Subcutaneous abdominal adipose tissue (tissue), 5 donors: Measurements from ENCODE around the gene RBKS.

Source experiments
- H3K27ac ChIP-seq: one replicate; pipeline ENCODE4 v1.7.0; 2013; ENCODE audit warnings: low read depth, mild to moderate bottlenecking, inconsistent platforms, low read length, moderate library complexity
- H3K27me3 ChIP-seq, 5 donors: one replicate each; pipeline ENCODE4 v1.7.0; 2013; ENCODE audit warnings: low read length in 5 of 5, inconsistent platforms in 1 of 5; ENCODE audit not compliant: control insufficient read depth in 5 of 5, insufficient read depth in 4 of 5
- H3K36me3 ChIP-seq, 5 donors: one replicate each; pipeline ENCODE4 v1.7.0; 2013; ENCODE audit warnings: low read length in 5 of 5; ENCODE audit not compliant: control insufficient read depth in 5 of 5, insufficient read depth in 5 of 5
- H3K4me1 ChIP-seq, 5 donors: one replicate each; pipeline ENCODE4 v1.7.0; 2013; ENCODE audit warnings: low read length in 5 of 5, mild to moderate bottlenecking in 3 of 5, moderate library complexity in 1 of 5; ENCODE audit not compliant: control insufficient read depth in 5 of 5, insufficient read depth in 5 of 5
- H3K4me3 ChIP-seq, 5 donors: one replicate each; pipeline ENCODE4 v1.7.0; 2013; ENCODE audit warnings: low read length in 5 of 5, low read depth in 1 of 5
- H3K9ac ChIP-seq, 5 donors: one replicate each; pipeline ENCODE4 v1.7.0; 2013; ENCODE audit warnings: low read length in 5 of 5, mild to moderate bottlenecking in 4 of 5, moderate library complexity in 3 of 5
- H3K9me3 ChIP-seq, 5 donors: one replicate each; pipeline ENCODE4 v1.7.0; 2013; ENCODE audit warnings: low read length in 5 of 5; ENCODE audit not compliant: control insufficient read depth in 5 of 5
- donor health status: healthy.
- donor health status: healthy.
- donor health status: healthy.
- donor health status: healthy.
- donor health status: healthy.

The RBKS gene

GRCh38 chr2:27824401-27824800, 65.8 kb downstream of the RBKS start:
- Histone ChIP-seq H3K27me3 (no peaks in the 10 kb centered on the region), H3K4me3 (no peak overlapping the region), H3K36me3 (no peaks in the 10 kb centered on the region), H3K9ac (no peak overlapping the region), H3K9me3 (peaks cover 0 to 6% (median 4%) of the 10 kb centered on the region in 5 donors), H3K27ac (no peak overlapping the region), H3K4me1 (no peaks in the 10 kb centered on the region)

GRCh38 chr2:27823569-27823968, 66.6 kb downstream of the RBKS start:
- H3K9me3 ChIP-seq: peaks cover 0 to 6% (median 4%) of the 10 kb centered on the region in 5 donors
- no peaks in the 10 kb centered on the region for H3K36me3 ChIP-seq
- no peak overlapping the region for H3K27ac ChIP-seq
- no peak overlapping the region for H3K9ac ChIP-seq
- H3K27me3 ChIP-seq: no peaks in the 10 kb centered on the region
- no peaks in the 10 kb centered on the region for H3K4me1 ChIP-seq
- no peak overlapping the region for H3K4me3 ChIP-seq

DNA sequence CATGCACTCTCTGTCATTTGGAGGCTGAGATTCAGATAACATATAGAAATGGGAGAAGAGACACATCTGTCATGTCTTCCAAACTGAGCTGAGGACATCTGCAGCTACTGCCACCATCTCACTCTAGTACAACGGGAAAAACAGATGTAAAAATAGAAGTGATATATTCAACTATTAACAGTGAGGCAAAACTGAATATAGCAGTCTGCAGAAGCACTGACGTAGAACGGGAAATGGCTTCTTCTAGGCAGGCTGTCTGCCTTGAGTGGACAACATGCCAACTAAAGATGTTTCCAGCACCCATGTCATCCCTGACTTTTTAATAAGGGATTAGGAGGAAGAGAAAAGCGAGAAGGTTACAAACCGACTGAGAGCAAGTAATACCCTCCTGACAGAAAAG, 67.1 kb downstream of the RBKS start:
- Histone ChIP-seq H3K4me1 (no peaks in the 10 kb centered on the region), H3K27me3 (no peaks in the 10 kb centered on the region), H3K36me3 (no peaks in the 10 kb centered on the region), H3K4me3 (no peak overlapping the region), H3K9ac (no peak overlapping the region), H3K27ac (no peak overlapping the region), H3K9me3 (peaks cover 0 to 6% (median 4%) of the 10 kb centered on the region in 5 donors)

DNA sequence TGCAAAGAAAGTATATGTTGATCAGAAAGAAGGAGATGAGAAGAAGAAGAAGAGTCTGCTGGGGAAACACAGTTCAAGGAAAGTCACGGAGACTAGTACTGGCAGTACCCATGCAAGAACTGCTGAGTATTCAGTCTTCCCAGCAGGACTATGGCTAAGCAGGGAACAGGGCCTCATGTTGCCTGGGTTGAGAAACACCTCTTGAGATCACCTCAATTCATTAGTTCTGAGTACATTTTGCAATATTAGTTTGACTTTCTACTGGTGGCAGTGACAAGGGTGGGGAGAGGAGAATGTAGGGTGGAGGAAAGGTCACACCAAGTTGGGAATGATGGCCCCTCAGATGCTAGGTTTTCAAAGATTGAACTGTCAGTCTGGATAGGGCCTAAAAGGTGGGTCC, 68.1 kb downstream of the RBKS start:
- Histone ChIP-seq H3K9ac (no peak overlapping the region), H3K9me3 (peaks cover 0 to 6% (median 4%) of the 10 kb centered on the region in 5 donors), H3K36me3 (no peaks in the 10 kb centered on the region), H3K27me3 (no peaks in the 10 kb centered on the region), H3K27ac (no peak overlapping the region), H3K4me3 (no peak overlapping the region), H3K4me1 (no peaks in the 10 kb centered on the region)

GRCh38 chr2:27815860-27816438, 74.2 kb downstream of the RBKS start:
- H3K27me3 ChIP-seq: no peaks in the 10 kb centered on the region
- no peaks in the 10 kb centered on the region for H3K9me3 ChIP-seq
- H3K9ac ChIP-seq: no peak overlapping the region
- no peak overlapping the region for H3K4me3 ChIP-seq
- no peaks in the 10 kb centered on the region for H3K4me1 ChIP-seq
- no peaks in the 10 kb centered on the region for H3K36me3 ChIP-seq
- no peak overlapping the region for H3K27ac ChIP-seq

DNA sequence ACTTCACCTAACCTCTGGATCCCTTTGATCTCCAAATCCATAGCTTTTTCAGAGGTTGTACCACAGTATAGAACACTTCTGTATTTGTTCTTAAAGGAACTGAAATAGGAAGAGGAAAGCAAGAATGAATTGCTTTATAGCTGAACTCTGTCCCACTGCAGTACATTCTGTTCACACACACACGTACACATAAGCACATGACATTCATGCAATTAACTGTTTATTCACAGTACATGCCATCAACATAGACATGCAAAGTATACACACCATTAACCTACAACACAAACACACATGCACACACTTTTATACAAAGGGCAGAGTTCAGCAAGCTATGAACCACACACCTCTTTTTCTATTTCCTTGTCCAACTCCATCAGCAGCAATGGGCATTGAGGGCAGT, 75.4 kb downstream of the RBKS start:
- H3K27ac ChIP-seq: no peak overlapping the region
- H3K9ac ChIP-seq: no peak overlapping the region
- no peaks in the 10 kb centered on the region for H3K9me3 ChIP-seq
- H3K4me3 ChIP-seq: no peak overlapping the region
- H3K4me1 ChIP-seq: peaks cover 0 to 1% (median 0%) of the 10 kb centered on the region in 5 donors
- no peaks in the 10 kb centered on the region for H3K36me3 ChIP-seq
- H3K27me3 ChIP-seq: no peaks in the 10 kb centered on the region

DNA sequence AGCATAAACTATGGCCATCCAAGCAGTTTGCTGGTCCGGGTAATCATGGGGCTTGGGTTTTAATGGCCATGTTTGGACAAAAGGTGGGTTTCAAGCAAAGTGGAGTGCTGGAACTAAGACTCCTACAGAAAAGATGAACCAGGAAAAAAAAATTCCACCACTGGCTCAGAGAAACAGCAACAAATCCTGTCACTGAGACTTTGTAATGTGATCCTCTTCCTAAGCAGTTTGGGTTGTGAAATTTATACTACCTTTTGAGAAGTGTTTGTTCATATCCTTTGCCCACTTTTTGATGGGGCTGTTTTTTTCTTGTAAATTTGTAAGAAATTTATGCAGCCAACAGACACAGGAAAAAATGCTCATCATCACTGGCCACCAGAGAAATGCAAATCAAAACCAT, 78.4 kb downstream of the RBKS start:
- Histone ChIP-seq H3K27me3 (no peaks in the 10 kb centered on the region), H3K36me3 (no peaks in the 10 kb centered on the region), H3K27ac (no peak overlapping the region), H3K9me3 (no peaks in the 10 kb centered on the region), H3K9ac (no peak overlapping the region), H3K4me3 (no peak overlapping the region), H3K4me1 (peaks cover 0 to 3% (median 0%) of the 10 kb centered on the region in 5 donors)

- Histone ChIP-seq H3K4me3 (no peak overlapping the region), H3K27ac (no peak overlapping the region), H3K9ac (no peak overlapping the region), H3K4me1 (peaks cover 0 to 3% (median 0%) of the 10 kb centered on the region in 5 donors), H3K9me3 (no peaks in the 10 kb centered on the region), H3K27me3 (no peaks in the 10 kb centered on the region), H3K36me3 (no peaks in the 10 kb centered on the region)
These were observed 79.7 kb downstream of the RBKS start for GRCh38 chr2:27810455-27810854.

DNA sequence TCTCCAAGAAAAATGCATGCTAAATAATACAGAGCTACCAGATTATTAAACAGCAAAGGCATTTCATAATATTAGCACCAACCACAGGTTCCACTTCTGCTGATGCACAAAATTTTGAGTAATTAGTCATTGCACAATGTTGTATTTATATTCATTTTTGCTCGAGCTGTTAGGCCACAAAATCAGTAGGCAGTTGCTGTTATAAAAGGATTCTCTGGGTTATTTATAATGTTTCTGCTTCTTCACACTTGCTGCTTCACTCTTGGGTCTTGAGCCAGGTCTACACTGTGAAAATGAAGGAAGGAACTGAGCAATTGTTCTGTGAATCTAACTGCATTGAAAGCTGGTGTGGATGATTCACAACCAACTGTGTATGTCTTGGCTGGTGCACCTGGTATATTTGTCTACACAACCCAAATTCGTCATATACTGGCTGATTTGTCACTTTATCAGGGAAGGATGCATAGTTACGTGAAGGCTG, 80.4 kb downstream of the RBKS start:
- no peak overlapping the region for H3K4me3 ChIP-seq
- H3K27ac ChIP-seq: no peak overlapping the region
- H3K4me1 ChIP-seq: peaks cover 0 to 3% (median 0%) of the 10 kb centered on the region in 5 donors
- no peaks in the 10 kb centered on the region for H3K27me3 ChIP-seq
- H3K9me3 ChIP-seq: no peaks in the 10 kb centered on the region
- no peak overlapping the region for H3K9ac ChIP-seq
- no peaks in the 10 kb centered on the region for H3K36me3 ChIP-seq

DNA sequence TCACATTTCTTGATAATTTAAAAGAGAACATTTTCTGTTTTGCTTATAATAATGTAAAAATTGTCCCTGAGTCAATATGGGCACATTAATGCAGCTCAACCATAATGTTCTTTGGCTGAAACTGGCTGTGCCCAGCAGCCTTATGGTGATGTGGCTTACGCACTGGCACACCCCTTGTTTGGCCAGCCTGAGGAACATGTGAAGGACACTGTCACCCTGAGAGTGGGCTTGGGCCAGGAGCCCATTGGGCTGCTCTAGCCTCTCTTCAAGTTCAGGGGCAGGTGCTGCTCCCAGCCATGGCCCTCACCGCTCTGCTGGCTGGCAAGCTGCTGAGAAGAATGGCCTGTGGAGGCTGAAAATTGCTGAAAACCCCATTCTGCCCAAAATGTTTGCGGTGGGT, 81.2 kb downstream of the RBKS start:
- no peaks in the 10 kb centered on the region for H3K27me3 ChIP-seq
- H3K4me1 ChIP-seq: peaks cover 0 to 3% (median 0%) of the 10 kb centered on the region in 5 donors
- H3K9ac ChIP-seq: no peak overlapping the region
- H3K27ac ChIP-seq: no peak overlapping the region
- H3K36me3 ChIP-seq: no peaks in the 10 kb centered on the region
- H3K9me3 ChIP-seq: no peaks in the 10 kb centered on the region
- H3K4me3 ChIP-seq: no peak overlapping the region
